ENCODE measurements around the gene ATOH1. TPM values are rescaled to one million over a fixed set of nuclear protein-coding genes. Genes with fewer than 3 reads are reported as not detected.

The ATOH1 gene
- total RNA-seq, 4 donors from 2014 or later = 20.6 to 50.4 (median 41.3) TPM

GRCh38 chr4:93852680-93853079 lies 24.1 kb downstream of the ATOH1 start:
- TF ChIP-seq CTCF (IDR thresholded peaks at IDR 0.05) (no peak), POLR2A (IDR thresholded peaks at IDR 0.05) (no peak)
- Histone ChIP-seq H3K9me3 (no peaks in the 10 kb centered on the region), H3K4me1 (no peaks in the 10 kb centered on the region), H3K27me3 (no peaks in the 10 kb centered on the region), H3K4me3 (no peak overlapping the region), H3K27ac (peak overlapping the region in 1 of 4 donors; percentile 41), H3K36me3 (no peaks in the 10 kb centered on the region)
- no peak for DNase-seq

- TF ChIP-seq POLR2A (IDR thresholded peaks at IDR 0.05) (no peak), CTCF (IDR thresholded peaks at IDR 0.05) (no peak)
- DNase-seq = no peak
- Histone ChIP-seq H3K36me3 (no peaks in the 10 kb centered on the region), H3K4me1 (no peaks in the 10 kb centered on the region), H3K27ac (no peak overlapping the region), H3K4me3 (no peak overlapping the region), H3K27me3 (no peaks in the 10 kb centered on the region), H3K9me3 (no peaks in the 10 kb centered on the region)
Measured at GRCh38 chr4:93855926-93856325, 27.4 kb downstream of the ATOH1 start.

- no peaks in the 10 kb centered on the region for H3K27me3 ChIP-seq
- no peak overlapping the region for H3K27ac ChIP-seq
- TF ChIP-seq CTCF (IDR thresholded peaks at IDR 0.05) = no peak
- no peak for TF ChIP-seq POLR2A (IDR thresholded peaks at IDR 0.05)
- DNase-seq = no peak
- H3K4me3 ChIP-seq = no peak overlapping the region
- H3K36me3 ChIP-seq = no peaks in the 10 kb centered on the region
- no peaks in the 10 kb centered on the region for H3K9me3 ChIP-seq
- H3K4me1 ChIP-seq = no peaks in the 10 kb centered on the region
Measured at GRCh38 chr4:93865650-93866049, 37.1 kb downstream of the ATOH1 start.

GRCh38 chr4:93867416-93868001 lies 39.0 kb downstream of the ATOH1 start:
- DNase-seq = no peak
- TF ChIP-seq POLR2A (IDR thresholded peaks at IDR 0.05) = no peak
- no peak for TF ChIP-seq CTCF (IDR thresholded peaks at IDR 0.05)
- Histone ChIP-seq H3K4me3 (no peak overlapping the region), H3K27ac (no peak overlapping the region), H3K9me3 (no peaks in the 10 kb centered on the region), H3K36me3 (no peaks in the 10 kb centered on the region), H3K27me3 (no peaks in the 10 kb centered on the region), H3K4me1 (no peaks in the 10 kb centered on the region)

GRCh38 chr4:93870876-93871458 lies 42.4 kb downstream of the ATOH1 start:
- Histone ChIP-seq H3K27ac (no peak overlapping the region), H3K4me1 (no peaks in the 10 kb centered on the region), H3K4me3 (no peak overlapping the region), H3K9me3 (no peaks in the 10 kb centered on the region), H3K36me3 (no peaks in the 10 kb centered on the region), H3K27me3 (no peaks in the 10 kb centered on the region)
- peak in 1 of 6 experiments; percentile 13 for TF ChIP-seq CTCF (IDR thresholded peaks at IDR 0.05)
- TF ChIP-seq POLR2A (IDR thresholded peaks at IDR 0.05) = no peak
- peak in 2 of 3 donors; percentile 67 to 85 for DNase-seq
